ENCODE results near the gene HARS1.
"Not testable (repeated sequence)": the region's sequence is repeated elsewhere in the genome, so short reads cannot be mapped to it uniquely, and the experiment has no call there.

HARS1 gene, protein sequence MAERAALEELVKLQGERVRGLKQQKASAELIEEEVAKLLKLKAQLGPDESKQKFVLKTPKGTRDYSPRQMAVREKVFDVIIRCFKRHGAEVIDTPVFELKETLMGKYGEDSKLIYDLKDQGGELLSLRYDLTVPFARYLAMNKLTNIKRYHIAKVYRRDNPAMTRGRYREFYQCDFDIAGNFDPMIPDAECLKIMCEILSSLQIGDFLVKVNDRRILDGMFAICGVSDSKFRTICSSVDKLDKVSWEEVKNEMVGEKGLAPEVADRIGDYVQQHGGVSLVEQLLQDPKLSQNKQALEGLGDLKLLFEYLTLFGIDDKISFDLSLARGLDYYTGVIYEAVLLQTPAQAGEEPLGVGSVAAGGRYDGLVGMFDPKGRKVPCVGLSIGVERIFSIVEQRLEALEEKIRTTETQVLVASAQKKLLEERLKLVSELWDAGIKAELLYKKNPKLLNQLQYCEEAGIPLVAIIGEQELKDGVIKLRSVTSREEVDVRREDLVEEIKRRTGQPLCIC

DNA sequence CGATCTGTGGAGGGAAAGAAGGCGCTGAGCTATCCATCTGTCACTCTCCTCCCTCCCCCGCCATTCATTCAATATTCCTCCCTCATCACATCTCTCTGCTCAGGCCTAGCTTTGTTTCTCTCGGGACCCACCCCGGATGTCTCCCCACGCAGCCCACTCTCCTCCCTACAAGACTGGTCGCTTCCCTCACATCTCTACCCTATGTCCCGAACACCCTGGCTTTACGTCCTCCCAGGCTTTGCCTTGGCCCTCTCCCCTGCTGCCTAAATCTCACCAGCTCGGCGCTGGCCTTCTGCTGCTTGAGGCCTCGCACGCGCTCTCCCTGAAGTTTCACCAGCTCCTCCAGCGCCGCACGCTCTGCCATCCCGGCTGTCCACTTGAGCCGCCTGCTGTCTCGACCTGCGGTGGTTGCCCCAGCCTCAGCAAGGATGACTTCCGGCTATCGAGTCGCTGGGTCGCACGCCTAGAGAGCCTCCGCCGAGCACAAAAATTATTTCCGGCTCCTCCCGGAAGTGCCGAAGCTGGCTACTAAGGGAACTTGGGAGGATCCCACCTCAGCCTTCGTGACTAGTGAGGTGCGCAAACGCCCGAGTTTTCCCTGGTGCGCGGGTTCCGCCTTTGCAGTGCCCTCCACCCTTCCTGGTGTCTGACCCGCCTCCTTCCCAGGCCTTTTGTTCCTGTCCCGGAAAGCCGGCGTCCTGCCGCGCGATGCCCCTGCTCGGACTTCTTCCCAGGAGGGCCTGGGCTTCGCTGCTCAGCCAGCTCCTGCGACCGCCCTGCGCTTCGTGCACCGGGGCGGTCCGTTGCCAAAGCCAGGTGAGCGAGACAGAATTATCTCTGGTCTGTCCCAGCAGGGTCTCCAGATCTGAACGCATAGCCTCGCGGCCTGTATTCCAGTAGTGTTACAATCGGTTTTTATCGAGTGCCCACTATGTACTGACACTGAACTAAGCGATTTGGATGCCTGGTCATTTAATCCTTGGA lies at the start of gene HARS1, which contains the start of gene HARS2:
HARS1 (minus strand) TSS at position 430 of the 984 bp plus-strand sequence; CDS start at position 364, 66 bp downstream.
HARS2 (plus strand) TSS at position 515 of the 984 bp plus-strand sequence; CDS start at position 709, 194 bp downstream.
- peak within 1 kb of the TSS; percentile 87 to 94 for H3K27ac ChIP-seq
- H3K4me1 ChIP-seq: peaks cover 0 to 35% (median 25%) of the 10 kb centered on the region in 4 donors
- peak; percentile 89 to 95 for DNase-seq
- no peaks in the 10 kb centered on the region for H3K9me3 ChIP-seq
- H3K36me3 ChIP-seq: peaks cover 28 to 54% (median 37%) of the 10 kb centered on the region in 3 donors
- TF ChIP-seq, protein P1, sequence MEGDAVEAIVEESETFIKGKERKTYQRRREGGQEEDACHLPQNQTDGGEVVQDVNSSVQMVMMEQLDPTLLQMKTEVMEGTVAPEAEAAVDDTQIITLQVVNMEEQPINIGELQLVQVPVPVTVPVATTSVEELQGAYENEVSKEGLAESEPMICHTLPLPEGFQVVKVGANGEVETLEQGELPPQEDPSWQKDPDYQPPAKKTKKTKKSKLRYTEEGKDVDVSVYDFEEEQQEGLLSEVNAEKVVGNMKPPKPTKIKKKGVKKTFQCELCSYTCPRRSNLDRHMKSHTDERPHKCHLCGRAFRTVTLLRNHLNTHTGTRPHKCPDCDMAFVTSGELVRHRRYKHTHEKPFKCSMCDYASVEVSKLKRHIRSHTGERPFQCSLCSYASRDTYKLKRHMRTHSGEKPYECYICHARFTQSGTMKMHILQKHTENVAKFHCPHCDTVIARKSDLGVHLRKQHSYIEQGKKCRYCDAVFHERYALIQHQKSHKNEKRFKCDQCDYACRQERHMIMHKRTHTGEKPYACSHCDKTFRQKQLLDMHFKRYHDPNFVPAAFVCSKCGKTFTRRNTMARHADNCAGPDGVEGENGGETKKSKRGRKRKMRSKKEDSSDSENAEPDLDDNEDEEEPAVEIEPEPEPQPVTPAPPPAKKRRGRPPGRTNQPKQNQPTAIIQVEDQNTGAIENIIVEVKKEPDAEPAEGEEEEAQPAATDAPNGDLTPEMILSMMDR (IDR thresholded peaks at IDR 0.05): no peak
- intact Hi-C loops (cut with DNase I; ENCODE audit: low total_unique reads): loop anchor here (5.0 to 10.0 kb wide), 2 partner anchors 146 to 289 kb away; partner anchors contain the start of genes ANKHD1 and EIF4EBP3
- peak within 1 kb of the TSS; percentile 88 to 95 for H3K4me3 ChIP-seq
- H3K27me3 ChIP-seq: no peaks in the 10 kb centered on the region

DNA sequence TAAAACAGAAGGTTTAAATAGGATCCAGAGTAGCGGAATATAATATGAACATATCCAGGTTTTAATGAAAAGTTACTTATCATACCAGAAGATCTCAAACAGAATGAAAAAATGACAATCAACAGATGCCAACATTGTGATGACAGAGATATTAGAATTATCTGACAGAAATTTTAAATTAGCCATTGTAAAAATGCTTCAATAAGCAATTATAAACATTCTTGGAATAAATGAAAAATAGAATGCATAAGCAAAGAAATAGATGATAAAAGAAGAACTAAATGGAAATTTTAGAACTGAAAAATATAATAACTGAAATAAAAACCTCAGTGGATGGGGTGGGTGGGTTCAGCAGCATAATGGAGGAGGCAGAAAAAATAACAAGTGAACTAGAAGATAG lies 46.3 kb upstream of the HARS1 start:
- Histone ChIP-seq H3K27me3 (peaks cover 0 to 13% of the 10 kb centered on the region in 2 donors), H3K4me1 (no peaks in the 10 kb centered on the region), H3K36me3 (no peaks in the 10 kb centered on the region), H3K9me3 (no peaks in the 10 kb centered on the region), H3K4me3 (no peak overlapping the region), H3K27ac (no peak overlapping the region)
- no peak for DNase-seq
- TF ChIP-seq, protein P1 (IDR thresholded peaks at IDR 0.05): no peak
- intact Hi-C loops (cut with DNase I; ENCODE audit: low total_unique reads): no loop called here

DNA sequence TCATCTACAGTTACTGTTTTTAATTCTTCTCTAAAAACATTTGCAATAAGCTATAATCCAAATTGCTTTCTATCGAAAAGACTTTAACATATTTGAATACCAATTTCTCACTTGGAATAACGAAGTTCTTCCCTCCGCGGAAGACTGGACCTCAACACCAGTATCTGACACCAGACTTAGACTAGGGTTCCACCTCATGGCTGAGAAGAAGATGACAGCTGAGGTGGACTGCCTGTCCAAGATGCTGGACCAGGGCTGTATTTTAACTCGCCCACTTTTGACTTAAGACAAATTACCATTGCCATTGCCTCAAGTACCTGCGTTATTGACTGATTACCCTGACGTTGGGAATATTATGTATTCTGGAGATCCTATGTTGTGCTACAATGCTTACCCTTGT lies 43.2 kb upstream of the HARS1 start:
- Histone ChIP-seq H3K36me3 (no peaks in the 10 kb centered on the region), H3K4me3 (no peak overlapping the region), H3K27me3 (peaks cover 0 to 9% of the 10 kb centered on the region in 2 donors), H3K9me3 (no peaks in the 10 kb centered on the region), H3K27ac (no peak overlapping the region), H3K4me1 (no peaks in the 10 kb centered on the region)
- intact Hi-C loops (cut with DNase I; ENCODE audit: low total_unique reads): no loop called here
- DNase-seq: no peak
- TF ChIP-seq, protein P1 (IDR thresholded peaks at IDR 0.05): peak; percentile 31 to 46

DNA sequence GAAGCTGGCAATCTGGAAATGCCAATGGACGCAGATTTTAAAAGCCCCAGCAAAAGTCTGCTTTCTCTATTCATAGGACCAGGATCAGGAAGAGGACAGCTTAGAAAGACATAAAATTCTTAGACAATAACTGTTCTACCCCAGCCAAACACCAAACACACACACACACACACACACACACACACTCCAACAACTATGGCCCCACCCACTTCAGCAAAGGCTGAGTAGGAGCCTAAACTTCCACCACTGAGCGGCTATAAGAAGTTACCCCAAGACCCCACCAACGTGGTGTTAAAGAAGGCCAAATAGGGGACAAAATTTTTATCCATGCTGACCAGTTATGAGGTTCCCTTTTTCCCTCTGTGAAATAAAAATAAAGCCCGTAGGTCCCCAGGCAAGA lies 41.9 kb upstream of the HARS1 start:
- H3K27ac ChIP-seq: no peak overlapping the region
- H3K4me1 ChIP-seq: no peaks in the 10 kb centered on the region
- no peak for DNase-seq
- intact Hi-C loops (cut with DNase I; ENCODE audit: low total_unique reads): no loop called here
- TF ChIP-seq, protein P1 (IDR thresholded peaks at IDR 0.05): no peak
- no peaks in the 10 kb centered on the region for H3K9me3 ChIP-seq
- peaks cover 0 to 11% of the 10 kb centered on the region in 2 donors for H3K27me3 ChIP-seq
- H3K4me3 ChIP-seq: no peak overlapping the region
- no peaks in the 10 kb centered on the region for H3K36me3 ChIP-seq

DNA sequence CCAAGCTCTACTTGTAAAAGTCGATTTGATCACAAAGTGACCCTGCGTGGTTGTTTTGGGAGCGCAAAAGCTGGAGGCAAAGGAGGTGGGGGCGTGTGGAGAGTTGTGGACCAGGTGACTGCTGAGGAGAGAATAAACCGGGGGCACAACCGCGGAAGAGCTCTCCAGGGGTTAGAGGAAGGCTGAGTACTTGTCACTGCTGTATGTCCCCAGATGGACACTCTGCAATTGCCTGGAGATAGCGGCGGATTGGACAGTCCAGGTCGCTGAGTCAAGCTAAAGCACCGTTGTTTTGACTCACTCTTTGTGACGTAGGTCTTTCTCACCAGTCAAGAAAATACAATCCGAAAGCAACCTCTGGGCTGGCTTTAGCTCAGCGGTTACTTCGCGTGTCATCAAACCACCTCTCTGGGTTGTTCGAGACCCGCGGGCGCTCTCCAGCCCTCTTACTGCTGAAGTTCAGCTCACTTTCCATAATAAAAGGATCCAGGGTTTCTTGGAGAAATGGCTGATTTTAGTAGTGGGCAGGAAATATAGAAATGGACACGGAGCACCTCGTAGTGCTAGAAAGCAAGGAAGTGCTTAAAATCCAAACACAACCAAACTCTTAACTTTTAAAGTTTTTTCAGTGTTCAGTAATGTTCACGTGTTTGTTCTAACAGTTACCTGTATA lies 34.8 kb upstream of the HARS1 start:
- peaks cover 0 to 3% (median 0%) of the 10 kb centered on the region in 4 donors for H3K4me1 ChIP-seq
- H3K9me3 ChIP-seq: no peaks in the 10 kb centered on the region
- intact Hi-C loops (cut with DNase I; ENCODE audit: low total_unique reads): no loop called here
- TF ChIP-seq, protein P1 (IDR thresholded peaks at IDR 0.05): no peak
- no peaks in the 10 kb centered on the region for H3K36me3 ChIP-seq
- peaks cover 0 to 3% of the 10 kb centered on the region in 2 donors for H3K27me3 ChIP-seq
- peak; percentile 31 to 67 for DNase-seq
- no peak overlapping the region for H3K4me3 ChIP-seq
- H3K27ac ChIP-seq: no peak overlapping the region

DNA sequence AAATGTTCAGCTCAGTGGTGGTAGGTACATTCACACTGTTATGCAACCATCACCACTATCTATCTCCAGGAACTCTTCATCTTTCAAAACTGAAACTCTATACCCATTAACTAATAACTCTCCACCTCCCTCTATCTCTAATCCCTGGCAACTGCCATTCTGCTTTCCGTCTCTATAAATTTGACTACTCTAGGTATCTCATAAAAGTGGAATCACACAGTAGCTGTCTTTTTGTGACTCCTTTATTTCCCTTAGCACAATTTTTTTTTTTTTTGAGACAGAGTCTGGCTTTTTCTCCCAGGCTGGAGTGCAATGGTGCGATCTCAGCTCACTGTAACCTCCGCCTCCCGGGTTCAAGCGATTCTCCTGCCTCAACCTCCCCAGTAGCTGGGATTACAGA lies 30.2 kb upstream of the HARS1 start:
- H3K4me1 ChIP-seq; intact Hi-C loops (cut with DNase I; ENCODE audit: low total_unique reads); DNase-seq; H3K9me3 ChIP-seq; H3K27me3 ChIP-seq; H3K4me3 ChIP-seq; H3K27ac ChIP-seq; H3K36me3 ChIP-seq: not testable (repeated sequence)

DNA sequence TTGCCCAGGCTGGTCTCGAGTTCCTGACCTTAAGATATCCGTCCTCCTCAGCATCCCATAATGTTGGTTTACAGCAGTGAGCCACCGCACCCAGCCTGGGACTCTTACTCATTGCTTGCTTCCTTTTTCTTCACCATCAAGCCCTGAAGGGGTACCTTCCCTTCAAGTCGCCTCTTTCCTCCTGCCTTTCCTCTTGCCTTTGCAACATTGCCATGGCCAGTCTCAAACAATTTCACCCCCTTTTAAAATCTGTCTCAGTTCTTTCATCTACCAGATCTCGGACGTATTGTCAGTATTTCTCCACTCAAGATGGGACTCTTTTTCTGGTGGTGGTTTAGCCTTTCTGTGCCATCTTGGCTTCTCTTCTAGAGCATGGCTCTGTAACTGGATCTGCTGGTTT lies 29.6 kb upstream of the HARS1 start:
- H3K27ac ChIP-seq; intact Hi-C loops (cut with DNase I; ENCODE audit: low total_unique reads); H3K4me3 ChIP-seq; H3K27me3 ChIP-seq; H3K9me3 ChIP-seq; H3K4me1 ChIP-seq; DNase-seq; H3K36me3 ChIP-seq: not testable (repeated sequence)

Measured in tibial artery (tissue), 4 donors.